KG1 (cell line): ENCODE data around the gene LRRFIP2.
"Not testable (repeated sequence)": the region's sequence is repeated elsewhere in the genome, so short reads cannot be mapped to it uniquely, and the experiment has no call there.

Source experiments
- DNase-seq: peaks from one replicate; lab custom pipeline; 2025; lab: John Stamatoyannopoulos, UW

Gene LRRFIP2

DNA sequence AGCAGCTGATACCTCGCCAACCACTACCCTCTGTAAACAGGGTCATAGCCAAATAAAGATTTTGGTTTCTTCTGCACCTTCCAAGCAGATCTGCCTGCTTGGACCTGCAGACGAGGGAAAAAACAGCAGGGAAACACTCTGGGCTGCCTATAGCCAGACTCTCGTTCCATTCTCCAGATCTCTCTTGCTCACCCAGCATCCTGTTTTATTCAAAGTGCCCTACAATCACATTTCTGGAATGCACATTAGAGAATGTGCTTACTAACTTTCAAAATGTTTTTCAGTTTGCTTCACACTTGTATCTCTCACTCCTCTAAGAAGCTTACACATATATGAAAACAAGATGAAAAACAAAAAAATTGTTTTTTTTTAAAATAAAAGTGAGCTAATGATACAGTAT is 109.6 kb downstream of the LRRFIP2 start:
- DNase-seq = no peak

DNA sequence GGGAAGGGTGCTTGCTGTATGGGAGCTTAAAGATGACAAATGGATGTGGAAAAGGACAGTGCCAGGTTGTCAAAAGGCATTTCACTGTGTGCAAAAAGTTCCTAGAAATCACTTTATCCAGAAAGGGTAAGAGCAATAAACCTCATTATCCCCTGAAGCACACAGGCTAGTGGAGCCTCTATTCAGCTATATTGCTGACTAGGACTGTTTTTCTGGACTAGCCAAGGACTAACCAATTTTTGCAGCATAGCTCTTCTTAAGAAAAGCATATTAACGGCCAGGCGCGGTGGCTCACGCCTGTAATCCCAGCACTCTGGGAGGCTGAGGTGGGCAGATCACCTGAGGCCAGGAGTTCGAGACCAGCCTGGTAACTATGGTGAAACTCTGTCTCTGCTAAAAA is 116.3 kb downstream of the LRRFIP2 start:
- DNase-seq = no peak

DNA sequence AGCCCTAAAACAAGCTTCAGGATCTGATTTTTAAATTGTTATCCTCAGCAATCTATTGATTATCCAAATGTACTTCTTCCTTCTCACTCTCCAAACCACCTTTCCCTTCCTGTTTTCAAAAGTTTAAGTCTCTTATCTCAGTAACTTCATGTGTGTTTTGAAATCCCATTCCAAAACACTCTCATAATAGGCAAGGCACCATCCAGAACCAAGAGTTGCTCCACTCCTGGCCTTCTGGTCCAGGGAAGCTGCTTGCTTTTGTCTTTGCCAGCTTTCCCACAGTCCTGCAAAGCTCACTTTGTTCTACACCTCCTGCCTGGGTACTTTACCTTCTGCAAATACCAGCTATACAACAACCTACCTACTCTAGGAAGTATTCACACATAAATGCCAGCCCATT is 117.6 kb downstream of the LRRFIP2 start:
- DNase-seq = no peak

GRCh38 chr3:37055077-37055476 is 119.3 kb downstream of the LRRFIP2 start:
- DNase-seq = not testable (repeated sequence)

- DNase-seq = no peak
These were observed 120.0 kb downstream of the LRRFIP2 start for GRCh38 chr3:37054370-37054769.

DNA sequence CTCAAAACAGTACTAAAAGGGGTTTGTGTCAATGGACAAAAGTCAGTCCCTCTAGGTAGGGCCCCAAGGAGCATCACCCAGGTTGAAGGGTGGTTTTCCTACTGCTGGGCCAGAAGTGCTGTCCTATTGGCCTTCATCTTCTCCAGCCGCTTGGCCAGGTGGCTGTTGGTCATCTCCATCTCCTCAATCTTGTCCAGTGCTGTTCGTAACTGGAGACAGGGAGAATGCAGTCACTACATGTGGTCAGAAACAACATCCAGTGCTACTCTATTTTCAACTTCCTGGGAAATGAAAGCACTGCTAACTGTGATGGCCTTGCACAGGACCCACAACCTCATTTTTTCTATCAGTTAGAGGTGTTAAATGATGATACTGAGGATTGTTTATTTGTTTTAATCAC is 120.6 kb downstream of the LRRFIP2 start:
- DNase-seq = no peak

DNA sequence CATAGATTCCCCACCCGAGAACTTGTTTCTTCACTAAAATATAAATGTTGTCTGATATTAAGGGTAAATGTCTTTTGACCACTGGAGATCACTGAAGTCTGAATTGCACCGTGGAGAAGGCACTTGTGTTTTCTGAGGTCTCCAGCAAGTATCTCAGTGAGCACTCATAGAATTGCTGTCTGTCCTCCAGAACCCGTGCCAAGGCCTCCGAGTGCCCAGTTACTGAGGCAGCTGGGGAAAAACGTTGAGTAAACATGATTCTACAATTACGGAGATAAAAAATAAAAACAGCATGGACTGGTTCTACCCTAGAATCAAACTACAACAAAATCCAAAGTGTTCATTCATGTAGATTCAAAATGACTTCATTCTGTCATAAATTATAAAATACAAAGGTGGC is 121.0 kb downstream of the LRRFIP2 start:
- no peak for DNase-seq

DNA sequence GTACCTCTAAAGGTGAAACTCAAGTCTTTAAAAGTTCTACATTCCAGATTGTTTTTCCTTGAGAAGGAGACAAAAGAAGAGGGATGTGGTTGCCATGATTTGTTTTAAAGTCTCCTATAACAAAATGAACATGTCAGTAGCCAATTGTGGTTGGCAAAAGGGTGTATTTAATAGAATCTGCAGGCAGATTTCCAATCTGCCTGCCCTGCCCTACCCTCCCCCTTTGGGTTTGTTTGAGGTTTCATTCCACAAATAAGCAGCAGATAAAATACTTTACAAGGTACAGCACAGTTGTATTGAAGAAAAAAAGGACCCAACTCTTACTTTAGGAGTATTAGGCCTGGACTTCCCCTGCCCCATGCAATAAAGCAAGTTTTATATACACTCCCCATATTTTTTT is 121.5 kb downstream of the LRRFIP2 start:
- no peak for DNase-seq

- no peak for DNase-seq
These were observed 124.1 kb downstream of the LRRFIP2 start for GRCh38 chr3:37050282-37050681.

DNA sequence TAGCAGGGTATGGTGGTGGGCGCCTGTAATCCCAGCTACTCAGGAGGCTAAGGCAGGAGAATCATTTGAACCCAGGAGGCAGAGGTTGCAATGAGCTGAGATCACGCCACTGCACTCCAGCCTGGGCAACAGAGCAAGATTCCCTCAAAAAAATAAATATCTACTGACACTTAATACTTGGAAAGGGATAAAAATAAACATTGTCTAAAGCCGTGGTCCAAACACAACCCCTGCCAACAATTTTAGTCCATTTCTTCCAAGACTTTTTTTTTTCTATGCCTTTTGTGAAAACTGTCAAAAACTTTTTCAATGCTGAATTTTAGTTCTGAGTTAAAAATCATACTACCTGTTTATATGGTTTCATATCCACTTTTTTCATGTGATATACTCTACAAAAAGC is 131.7 kb downstream of the LRRFIP2 start:
- DNase-seq = not testable (repeated sequence)

- DNase-seq = no peak
These were observed 132.7 kb downstream of the LRRFIP2 start for GRCh38 chr3:37041546-37042195.

DNA sequence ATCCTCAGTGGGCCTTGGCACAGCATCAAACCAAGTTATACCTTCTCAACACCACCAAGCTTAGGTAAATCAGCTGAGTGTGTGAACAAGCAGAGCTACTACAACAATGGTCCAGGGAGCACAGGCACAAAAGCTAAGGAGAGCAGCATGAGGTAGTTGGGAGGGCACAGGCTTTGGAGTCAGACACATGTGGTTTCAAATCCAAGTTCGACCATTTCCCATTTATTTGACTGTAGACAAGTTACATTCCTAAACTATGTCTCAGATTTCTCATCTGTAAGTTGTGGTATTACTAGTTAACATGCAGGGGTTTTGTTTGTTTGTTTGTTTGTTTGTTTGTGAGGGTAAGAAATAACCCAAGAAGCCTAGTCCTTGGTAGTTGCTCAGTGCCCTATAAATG is 134.2 kb downstream of the LRRFIP2 start:
- no peak for DNase-seq

DNA sequence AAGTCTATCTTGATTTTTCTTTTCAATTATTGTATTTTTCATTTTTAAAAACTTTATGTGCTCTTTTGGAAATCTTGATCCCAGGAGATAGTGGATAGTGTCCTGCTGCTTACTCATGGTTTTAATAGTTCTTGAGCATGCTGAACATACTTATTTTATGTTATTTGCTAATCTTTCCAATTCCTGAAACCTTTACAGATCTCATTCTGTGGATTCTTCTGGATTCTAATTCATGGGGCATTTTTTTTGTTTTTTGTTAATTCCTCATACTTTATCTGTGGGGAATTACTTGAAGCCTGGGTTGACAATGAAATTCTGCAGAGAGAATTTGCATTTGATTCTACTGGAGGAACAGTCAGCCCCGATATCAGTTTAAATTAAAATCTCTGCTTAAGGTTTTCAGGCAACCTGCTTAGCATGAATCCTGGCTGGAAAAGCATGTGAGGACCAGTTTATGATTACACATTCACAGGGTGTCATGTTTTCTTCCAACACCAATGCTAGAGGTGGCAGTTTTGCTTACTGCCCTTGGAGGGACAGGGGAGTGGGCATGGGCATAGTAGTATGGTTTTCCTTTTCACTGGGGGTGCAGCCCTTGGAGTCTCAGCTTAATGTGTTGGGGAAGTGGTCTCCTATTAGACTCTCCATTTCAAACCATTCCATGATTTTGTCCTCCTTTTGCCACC is 135.1 kb downstream of the LRRFIP2 start:
- no peak for DNase-seq

- no peak for DNase-seq
These were observed 137.0 kb downstream of the LRRFIP2 start for GRCh38 chr3:37037352-37037751.

GRCh38 chr3:37032961-37033360 is 141.4 kb downstream of the LRRFIP2 start:
- DNase-seq = no peak

DNA sequence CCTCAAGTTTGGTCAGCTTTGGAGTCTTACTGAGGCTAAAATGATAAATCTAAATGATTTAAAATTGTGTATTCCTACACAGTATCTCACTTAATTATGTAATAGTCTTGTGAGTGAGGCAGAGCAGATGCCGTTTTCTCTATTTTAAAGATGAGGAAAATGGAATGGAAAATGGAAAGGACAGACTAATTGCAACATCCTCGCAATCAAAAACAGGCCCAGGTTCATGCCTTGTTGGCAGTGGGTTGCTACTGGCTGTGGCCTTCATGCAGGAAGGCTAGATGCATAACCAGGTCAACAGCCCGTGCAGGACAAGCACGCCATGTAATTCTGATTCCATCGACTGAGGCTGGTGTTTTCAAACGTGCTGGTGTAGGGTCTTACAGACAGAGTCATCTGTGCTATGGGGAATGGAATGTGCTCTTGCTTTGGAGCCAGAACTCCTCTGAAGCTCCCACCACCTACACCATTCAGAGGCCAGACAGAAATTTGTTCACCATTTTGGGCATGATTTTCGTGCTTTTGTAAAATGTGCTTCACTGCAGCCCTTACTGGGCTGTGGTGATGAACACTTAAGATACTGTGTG is 143.2 kb downstream of the LRRFIP2 start:
- no peak for DNase-seq

DNA sequence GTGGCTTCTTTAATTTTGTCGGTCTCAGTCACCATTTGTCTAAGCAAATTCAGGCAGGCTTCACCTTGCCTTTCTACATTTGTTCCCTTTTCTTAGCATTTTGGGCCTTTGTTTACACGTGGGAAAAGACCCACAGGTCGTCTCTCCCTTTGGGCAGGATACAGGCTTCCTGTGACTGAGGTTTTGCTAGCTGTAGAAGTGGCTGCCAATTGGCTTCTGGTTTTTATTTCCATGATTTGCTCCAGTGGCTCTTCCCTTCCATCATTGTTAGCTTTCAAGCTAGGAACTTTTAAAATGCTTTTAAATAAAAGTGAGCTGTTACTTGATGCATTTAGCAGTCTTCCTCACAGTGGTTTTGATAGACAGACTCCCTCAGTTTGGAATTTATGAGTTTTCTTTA is 143.8 kb downstream of the LRRFIP2 start:
- DNase-seq = no peak

GRCh38 chr3:37029516-37030163 is 144.7 kb downstream of the LRRFIP2 start:
- no peak for DNase-seq

- DNase-seq = no peak
These were observed 145.3 kb downstream of the LRRFIP2 start for GRCh38 chr3:37029111-37029510.

- no peak for DNase-seq
These were observed 146.1 kb downstream of the LRRFIP2 start for GRCh38 chr3:37028329-37028728.

GRCh38 chr3:37026851-37027250 is 147.5 kb downstream of the LRRFIP2 start:
- no peak for DNase-seq

DNA sequence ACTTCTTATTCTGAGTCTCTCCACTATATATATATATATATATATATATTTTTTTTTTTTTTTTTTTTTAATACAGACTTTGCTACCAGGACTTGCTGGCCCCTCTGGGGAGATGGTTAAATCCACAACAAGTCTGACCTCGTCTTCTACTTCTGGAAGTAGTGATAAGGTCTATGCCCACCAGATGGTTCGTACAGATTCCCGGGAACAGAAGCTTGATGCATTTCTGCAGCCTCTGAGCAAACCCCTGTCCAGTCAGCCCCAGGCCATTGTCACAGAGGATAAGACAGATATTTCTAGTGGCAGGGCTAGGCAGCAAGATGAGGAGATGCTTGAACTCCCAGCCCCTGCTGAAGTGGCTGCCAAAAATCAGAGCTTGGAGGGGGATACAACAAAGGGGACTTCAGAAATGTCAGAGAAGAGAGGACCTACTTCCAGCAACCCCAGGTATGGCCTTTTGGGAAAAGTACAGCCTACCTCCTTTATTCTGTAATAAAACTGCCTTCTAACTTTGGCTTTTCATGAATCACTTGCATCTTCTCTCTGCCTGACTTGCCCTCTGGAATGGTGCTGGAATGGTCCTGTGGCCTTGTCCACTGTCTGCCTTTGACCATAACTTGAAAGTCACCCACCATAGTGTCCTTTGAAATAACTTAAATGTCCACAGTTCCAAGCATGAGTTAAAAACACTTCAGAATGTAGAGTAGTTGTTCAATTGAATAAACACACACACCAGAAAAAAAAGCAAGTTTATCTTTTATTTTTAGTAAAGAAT is 148.6 kb downstream of the LRRFIP2 start:
- DNase-seq = no peak
